Activated CD8-positive, alpha-beta memory T cell treated with anti-CD3 and anti-CD28 coated beads, Interleukin-2, amount 50 U/mL, for 48 hours (primary cell): ENCODE measurements around the gene FOXP1.

Source experiments
- DNase-seq: peaks from one replicate; pipeline ENCODE4 v3.0.0-alpha.2; 2020

Gene FOXP1

GRCh38 chr3:70911719-70912118 lies 671.8 kb downstream of the FOXP1 start:
- DNase-seq: no peak

- no peak for DNase-seq
Measured at GRCh38 chr3:70905491-70905890, 678.0 kb downstream of the FOXP1 start.
